GM12878 (cell line): ENCODE results near the gene CFAP99. TPM values are rescaled to one million over a fixed set of nuclear protein-coding genes. Genes with fewer than 3 reads are reported as not detected.

Experiments
- ATAC-seq: fragments of 200-7000 bp; cut with Tn5 transposase; 3 replicates; pipeline ENCODE4 v1.9.1; 2020; ENCODE audit warnings: mild to moderate bottlenecking, moderate library complexity
- BruUV-seq: library from RNA; stranded (reverse); fragments of 400-500 nt; replicated peaks from 2 replicates; lab custom pipeline; 2021; lab: Mats Ljungman, UMichigan
- CTCF ChIA-PET: fragments of 300-600 bp; sonication (Branson Sonifier 250); formaldehyde crosslinking; extraction: SDS; loops from one replicate; lab custom pipeline; 2021; ENCODE audit warnings: inconsistent platforms; lab: Yijun Ruan, JAX
- POLR2A ChIA-PET: fragments of 350-600 bp; formaldehyde crosslinking; extraction: SDS; loops from one replicate; lab custom pipeline; 2021; ENCODE audit warnings: inconsistent platforms; lab: Charles Lee
- RAD21 ChIA-PET: fragments of 300-600 bp; sonication (Branson Sonifier 250); formaldehyde crosslinking; loops from one replicate; lab custom pipeline; 2023; ENCODE audit warnings: antibody characterized with exemption; ENCODE audit not compliant: unreplicated experiment; lab: Charles Lee
- SMC1A ChIA-PET: fragments of 300-600 bp; sonication (Branson Sonifier 250); formaldehyde crosslinking; loops from one replicate; lab custom pipeline; 2023; ENCODE audit not compliant: unreplicated experiment, uncharacterized antibody; lab: Charles Lee
- DNase-seq: peaks from one replicate; pipeline ENCODE4 v3.0.0-alpha.2; 2011; ENCODE audit warnings: low read depth, low spot score
- FAIRE-seq: peaks from 3 replicates; lab custom pipeline; 2011; peaks lifted over from hg19 to GRCh38; lab: Jason Lieb, UNC
- H2AFZ ChIP-seq: 2 replicates; pipeline ENCODE4 v1.6.0; 2011; ENCODE audit warnings: low read depth, low read length, control low read depth; ENCODE audit not compliant: control insufficient read depth
- H3K27ac ChIP-seq: 2 replicates; pipeline ENCODE4 v1.5.1; 2011; ENCODE audit warnings: control low read depth; ENCODE audit not compliant: control insufficient read depth, insufficient read depth
- H3K27me3 ChIP-seq, 2 experiments: replicated peaks in 1 of 2; 2 replicates each; pipeline versions ENCODE4 v1.6.0 to v1.6.1; 2011; ENCODE audit warnings: low read length in 1 of 2; ENCODE audit not compliant: control insufficient read depth in 2 of 2, insufficient read depth in 2 of 2
- H3K36me3 ChIP-seq, 2 experiments: 2 replicates each; pipeline ENCODE4 v1.5.1; 2011; ENCODE audit warnings: low read length in 1 of 2; ENCODE audit not compliant: control insufficient read depth in 2 of 2, insufficient read depth in 2 of 2
- H3K4me1 ChIP-seq: 2 replicates; pipeline ENCODE4 v1.6.1; 2011; ENCODE audit warnings: mild to moderate bottlenecking, low read length, moderate library complexity, mixed read lengths; ENCODE audit not compliant: control insufficient read depth, insufficient read depth
- H3K4me2 ChIP-seq: 2 replicates; pipeline ENCODE4 v1.6.0; 2011; ENCODE audit warnings: control low read depth; ENCODE audit not compliant: control insufficient read depth, insufficient read depth
- H3K4me3 ChIP-seq: fragments of 200-600 bp; sonication (generic); 2 replicates; pipeline ENCODE4 v1.5.1; 2016
- H3K79me2 ChIP-seq: 2 replicates; pipeline ENCODE4 v1.6.0; 2011; ENCODE audit warnings: low read length; ENCODE audit not compliant: control insufficient read depth, insufficient read depth
- H3K9ac ChIP-seq: 2 replicates; pipeline ENCODE4 v1.8.0; 2011; ENCODE audit warnings: low read length, control low read depth, mixed read lengths; ENCODE audit not compliant: control insufficient read depth, insufficient read depth
- H3K9me3 ChIP-seq: replicated peaks from 3 replicates; pipeline ENCODE4 v1.5.1; 2011; ENCODE audit warnings: mild to moderate bottlenecking, low read length; ENCODE audit not compliant: control insufficient read depth, insufficient read depth
- H4K20me1 ChIP-seq: 2 replicates; pipeline ENCODE4 v1.6.0; 2011; ENCODE audit not compliant: control insufficient read depth, insufficient read depth
- ATF7 ChIP-seq: fragments of 450-650 bp; IDR thresholded peaks from 2 replicates; pipeline ENCODE4 v1.6.1; 2016; ENCODE audit warnings: low read depth, mild to moderate bottlenecking
- DPF2 ChIP-seq: fragments of 450-650 bp; IDR thresholded peaks from 2 replicates; pipeline ENCODE4 v1.6.1; 2017; ENCODE audit warnings: mild to moderate bottlenecking
- ESRRA ChIP-seq: IDR thresholded peaks from 2 replicates; pipeline ENCODE4 v1.6.1; 2012; ENCODE audit warnings: mild to moderate bottlenecking, low read length, improper control_type of control experiment
- FOS ChIP-seq: IDR thresholded peaks from 3 replicates; pipeline ENCODE4 v1.6.1; 2011; ENCODE audit warnings: borderline replicate concordance; ENCODE audit not compliant: insufficient read length; ENCODE audit errors: extremely low read depth
- GATAD2B ChIP-seq: fragments of 450-650 bp; conservative IDR thresholded peaks from 2 replicates; pipeline ENCODE4 v1.6.1; 2017; ENCODE audit warnings: low read depth, mild to moderate bottlenecking, moderate library complexity
- IKZF2 ChIP-seq, 2 experiments: fragments of 450-650 bp; IDR thresholded peaks; 2 replicates each; pipeline ENCODE4 v1.6.1; 2017; ENCODE audit warnings: mild to moderate bottlenecking in 2 of 2, moderate library complexity in 2 of 2
- JUND ChIP-seq: IDR thresholded peaks from 2 replicates; pipeline ENCODE4 v1.6.1; 2012; ENCODE audit warnings: low read depth, mild to moderate bottlenecking, low read length, improper control_type of control experiment, moderate library complexity
- MTA2 ChIP-seq: fragments of 450-650 bp; IDR thresholded peaks from 2 replicates; pipeline ENCODE4 v1.6.1; 2016; ENCODE audit warnings: low read depth, mild to moderate bottlenecking, moderate library complexity
- SIX5 ChIP-seq: IDR thresholded peaks from 2 replicates; pipeline ENCODE4 v1.6.1; 2011; ENCODE audit warnings: mild to moderate bottlenecking, low read depth, low read length, moderate library complexity; ENCODE audit not compliant: severe bottlenecking
- SMARCA5 ChIP-seq: fragments of 450-650 bp; IDR thresholded peaks from 2 replicates; pipeline ENCODE4 v1.6.1; 2017; ENCODE audit warnings: mild to moderate bottlenecking
- STAT3 ChIP-seq: IDR thresholded peaks from 2 replicates; pipeline ENCODE4 v1.6.1; 2011; ENCODE audit warnings: low read depth, low read length, improper control_type of control experiment
- ZZZ3 ChIP-seq: IDR thresholded peaks from 2 replicates; pipeline ENCODE4 v1.6.1; 2011; ENCODE audit warnings: low read depth; ENCODE audit not compliant: control insufficient read depth, insufficient read length
- WGBS: methylation state at CpG from one replicate; pipeline ENCODE4 v1.1.6; 2016; ENCODE audit warnings: low lambda C conversion rate; ENCODE audit not compliant: insufficient replicate concordance, insufficient coverage; ENCODE audit errors: missing lambda C conversion rate; 5-methylcytosine and 5-hydroxymethylcytosine counted together
- in situ Hi-C: fragments of 300-500 bp; cut with MboI; formaldehyde crosslinking; loops from 9 replicates; pipeline ENCODE4 v1.14.3; 2018; ENCODE audit warnings: mixed read lengths
- intact Hi-C: fragments of 100-400 bp; cut with micrococcal nuclease; formaldehyde crosslinking; loops from one replicate; pipeline ENCODE4 v1.14.2; 2022; ENCODE audit not compliant: unreplicated experiment
- polyA plus RNA-seq, 11 experiments: library from polyadenylated mRNA; depleted of rRNA in 4 of 11; unstranded in 6 of 11; stranded (reverse) in 5 of 11; fragments of >200 nt; fragmentation: Nextera tagmentation in 4 of 11; fragmentation: Illumina TruSeq in 1 of 11; extraction: Ambion mirVana in 4 of 11; extraction: Trizol in 1 of 11; gene quantifications; 1 replicate in 1 of 11; 2 replicates in 10 of 11; pipeline versions ENCODE4 v1.2.1 to v1.2.3, GENCODE V29; 2011 to 2016; ENCODE audit warnings: inconsistent platforms in 2 of 11, missing spikeins in 2 of 11, low read depth in 1 of 11
- total RNA-seq, 4 experiments: library from RNA; depleted of rRNA in 3 of 4; stranded (reverse); fragments of >200 nt in 3 of 4; fragmentation: Illumina TruSeq in 1 of 4; extraction: Trizol in 1 of 4; gene quantifications; 2 replicates each; pipeline versions ENCODE4 v1.2.1 to v1.2.3, GENCODE V29; 2013 to 2021
- TF ChIP-seq, protein P1 (sequence below), 3 experiments: IDR thresholded peaks in 2 of 3; conservative IDR thresholded peaks in 1 of 3; 2 replicates each; pipeline ENCODE4 v1.5.1; 2011; ENCODE audit warnings: low read depth in 3 of 3, low read length in 3 of 3, mild to moderate bottlenecking in 3 of 3, control low read depth in 2 of 3, moderate library complexity in 2 of 3, inconsistent platforms in 1 of 3, mixed read lengths in 1 of 3; ENCODE audit not compliant: control insufficient read depth in 2 of 3, insufficient read depth in 1 of 3; ENCODE audit errors: extremely low read depth in 1 of 3
- TF ChIP-seq, protein P2 (sequence below): fragments of 450-650 bp; formaldehyde crosslinking; IDR thresholded peaks from 2 replicates; pipeline ENCODE4 v1.4.0; 2022; ENCODE audit warnings: mild to moderate bottlenecking, moderate library complexity
- TF ChIP-seq, protein P3 (sequence below): IDR thresholded peaks from 2 replicates; pipeline ENCODE4 v1.6.1; 2012; ENCODE audit warnings: low read length, inconsistent platforms

Gene CFAP99
- total and polyA plus RNA-seq, 10 of the 15 experiments (the other 5 are each of a cell fraction or from before 2014, with no cell fraction given): not detected

- DNase-seq (no peak), ATAC-seq (no peak), FAIRE-seq (no peak)
- Histone ChIP-seq H3K9ac (no peak overlapping the region), H3K4me1 (no peaks in the 10 kb centered on the region), H4K20me1 (0 out of 2 replicates have a peak, but pooled peaks cover 4% of the 10 kb centered on the region), H3K4me2 (no peak overlapping the region), H3K27ac (no peak overlapping the region), H3K9me3 (no peaks in the 10 kb centered on the region; the same call in 2 of the 3 replicates), H3K27me3 (no peaks in the 10 kb centered on the region), H3K79me2 (no peaks in the 10 kb centered on the region), H2AFZ (no peak overlapping the region), H3K4me3 (no peak overlapping the region), H3K36me3 (no peaks in the 10 kb centered on the region)
- CTCF ChIA-PET: no interaction called here
- BruUV-seq: no TSS peak
- intact Hi-C loops: no loop called here
- POLR2A ChIA-PET: interaction anchor here (0.5 kb wide), 1 partner anchor 326 kb away, joined by 4 read pairs; no protein-coding TSS in a partner anchor
- WGBS: 43% methylated on average over 19 of the region's 19 CpGs
- in situ Hi-C loops: no loop called here
- RAD21 ChIA-PET: no interaction called here
- SMC1A ChIA-PET: no interaction called here
- TF ChIP-seq SMARCA5: no peak
- no peak for TF ChIP-seq SIX5
- TF ChIP-seq JUND: no peak
- TF ChIP-seq GATAD2B: no peak
- no peak for TF ChIP-seq STAT3
- no peak for TF ChIP-seq FOS
- no peak for TF ChIP-seq ATF7
- TF ChIP-seq, protein P1, sequence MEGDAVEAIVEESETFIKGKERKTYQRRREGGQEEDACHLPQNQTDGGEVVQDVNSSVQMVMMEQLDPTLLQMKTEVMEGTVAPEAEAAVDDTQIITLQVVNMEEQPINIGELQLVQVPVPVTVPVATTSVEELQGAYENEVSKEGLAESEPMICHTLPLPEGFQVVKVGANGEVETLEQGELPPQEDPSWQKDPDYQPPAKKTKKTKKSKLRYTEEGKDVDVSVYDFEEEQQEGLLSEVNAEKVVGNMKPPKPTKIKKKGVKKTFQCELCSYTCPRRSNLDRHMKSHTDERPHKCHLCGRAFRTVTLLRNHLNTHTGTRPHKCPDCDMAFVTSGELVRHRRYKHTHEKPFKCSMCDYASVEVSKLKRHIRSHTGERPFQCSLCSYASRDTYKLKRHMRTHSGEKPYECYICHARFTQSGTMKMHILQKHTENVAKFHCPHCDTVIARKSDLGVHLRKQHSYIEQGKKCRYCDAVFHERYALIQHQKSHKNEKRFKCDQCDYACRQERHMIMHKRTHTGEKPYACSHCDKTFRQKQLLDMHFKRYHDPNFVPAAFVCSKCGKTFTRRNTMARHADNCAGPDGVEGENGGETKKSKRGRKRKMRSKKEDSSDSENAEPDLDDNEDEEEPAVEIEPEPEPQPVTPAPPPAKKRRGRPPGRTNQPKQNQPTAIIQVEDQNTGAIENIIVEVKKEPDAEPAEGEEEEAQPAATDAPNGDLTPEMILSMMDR (IDR thresholded peaks at IDR 0.05 in 2 of 3, conservative IDR thresholded peaks at IDR 0.05 in 1 of 3; ENCODE audit: control insufficient read depth in 2 of 3, extremely low read depth in 1 of 3, insufficient read depth in 1 of 3, low read depth in 3 of 3, low read length in 3 of 3): no peak
- TF ChIP-seq, protein P2, sequence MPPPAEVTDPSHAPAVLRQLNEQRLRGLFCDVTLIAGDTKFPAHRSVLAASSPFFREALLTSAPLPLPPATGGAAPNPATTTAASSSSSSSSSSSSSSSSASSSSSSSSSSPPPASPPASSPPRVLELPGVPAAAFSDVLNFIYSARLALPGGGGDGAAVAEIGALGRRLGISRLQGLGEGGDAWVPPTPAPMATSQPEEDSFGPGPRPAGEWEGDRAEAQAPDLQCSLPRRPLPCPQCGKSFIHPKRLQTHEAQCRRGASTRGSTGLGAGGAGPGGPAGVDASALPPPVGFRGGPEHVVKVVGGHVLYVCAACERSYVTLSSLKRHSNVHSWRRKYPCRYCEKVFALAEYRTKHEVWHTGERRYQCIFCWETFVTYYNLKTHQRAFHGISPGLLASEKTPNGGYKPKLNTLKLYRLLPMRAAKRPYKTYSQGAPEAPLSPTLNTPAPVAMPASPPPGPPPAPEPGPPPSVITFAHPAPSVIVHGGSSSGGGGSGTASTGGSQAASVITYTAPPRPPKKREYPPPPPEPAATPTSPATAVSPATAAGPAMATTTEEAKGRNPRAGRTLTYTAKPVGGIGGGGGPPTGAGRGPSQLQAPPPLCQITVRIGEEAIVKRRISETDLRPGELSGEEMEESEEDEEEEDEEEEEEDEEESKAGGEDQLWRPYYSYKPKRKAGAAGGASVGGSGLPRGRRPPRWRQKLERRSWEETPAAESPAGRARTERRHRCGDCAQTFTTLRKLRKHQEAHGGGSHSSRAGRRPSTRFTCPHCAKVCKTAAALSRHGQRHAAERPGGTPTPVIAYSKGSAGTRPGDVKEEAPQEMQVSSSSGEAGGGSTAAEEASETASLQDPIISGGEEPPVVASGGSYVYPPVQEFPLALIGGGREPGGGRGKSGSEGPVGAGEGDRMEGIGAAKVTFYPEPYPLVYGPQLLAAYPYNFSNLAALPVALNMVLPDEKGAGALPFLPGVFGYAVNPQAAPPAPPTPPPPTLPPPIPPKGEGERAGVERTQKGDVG (CRISPR knock-in tag): no peak
- no peak for TF ChIP-seq MTA2
- no peak for TF ChIP-seq DPF2
- no peak for TF ChIP-seq IKZF2 (IDR thresholded peaks at IDR 0.05)
- TF ChIP-seq, protein P3, sequence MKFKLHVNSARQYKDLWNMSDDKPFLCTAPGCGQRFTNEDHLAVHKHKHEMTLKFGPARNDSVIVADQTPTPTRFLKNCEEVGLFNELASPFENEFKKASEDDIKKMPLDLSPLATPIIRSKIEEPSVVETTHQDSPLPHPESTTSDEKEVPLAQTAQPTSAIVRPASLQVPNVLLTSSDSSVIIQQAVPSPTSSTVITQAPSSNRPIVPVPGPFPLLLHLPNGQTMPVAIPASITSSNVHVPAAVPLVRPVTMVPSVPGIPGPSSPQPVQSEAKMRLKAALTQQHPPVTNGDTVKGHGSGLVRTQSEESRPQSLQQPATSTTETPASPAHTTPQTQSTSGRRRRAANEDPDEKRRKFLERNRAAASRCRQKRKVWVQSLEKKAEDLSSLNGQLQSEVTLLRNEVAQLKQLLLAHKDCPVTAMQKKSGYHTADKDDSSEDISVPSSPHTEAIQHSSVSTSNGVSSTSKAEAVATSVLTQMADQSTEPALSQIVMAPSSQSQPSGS: no peak
- no peak for TF ChIP-seq ZZZ3
- TF ChIP-seq ESRRA: no peak
Measured at GRCh38 chr4:2386717-2387116, 32.0 kb upstream of the CFAP99 start.
